Measurements from ENCODE around the gene SUFU. TPM values are rescaled to one million over a fixed set of nuclear protein-coding genes. Genes with fewer than 3 reads are reported as not detected.
"Not testable (repeated sequence)": the region's sequence is repeated elsewhere in the genome, so short reads cannot be mapped to it uniquely, and the experiment has no call there.

Gene SUFU
- total RNA-seq, 1 experiment from 2014 or later = 13.1 TPM

DNA sequence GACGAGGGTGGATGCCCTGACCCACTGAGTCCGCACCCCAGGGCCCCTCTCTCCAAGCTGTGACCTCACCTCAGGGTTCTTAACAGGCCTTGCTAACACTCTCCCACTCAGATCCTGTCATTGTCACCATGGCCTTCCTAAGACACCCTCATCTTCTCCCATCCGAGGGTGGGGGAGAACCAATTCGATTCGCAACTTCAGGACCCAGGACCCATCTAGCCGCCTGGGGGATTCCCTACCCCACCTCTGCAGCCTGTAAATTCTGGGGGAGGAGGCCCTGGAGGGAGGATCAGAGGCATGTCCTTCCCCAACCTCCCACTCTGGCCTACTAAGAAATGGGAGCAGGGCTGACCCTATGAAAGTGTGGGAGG, 157.9 kb downstream of the SUFU start (continued):
- TF ChIP-seq, protein P1, sequence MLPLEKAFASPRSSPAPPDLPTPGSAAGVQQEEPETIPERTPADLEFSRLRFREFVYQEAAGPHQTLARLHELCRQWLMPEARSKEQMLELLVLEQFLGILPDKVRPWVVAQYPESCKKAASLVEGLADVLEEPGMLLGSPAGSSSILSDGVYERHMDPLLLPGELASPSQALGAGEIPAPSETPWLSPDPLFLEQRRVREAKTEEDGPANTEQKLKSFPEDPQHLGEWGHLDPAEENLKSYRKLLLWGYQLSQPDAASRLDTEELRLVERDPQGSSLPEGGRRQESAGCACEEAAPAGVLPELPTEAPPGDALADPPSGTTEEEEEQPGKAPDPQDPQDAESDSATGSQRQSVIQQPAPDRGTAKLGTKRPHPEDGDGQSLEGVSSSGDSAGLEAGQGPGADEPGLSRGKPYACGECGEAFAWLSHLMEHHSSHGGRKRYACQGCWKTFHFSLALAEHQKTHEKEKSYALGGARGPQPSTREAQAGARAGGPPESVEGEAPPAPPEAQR (CRISPR knock-in tag; IDR thresholded peaks at IDR 0.05) = no peak
- no peak for TF ChIP-seq ZNF317 (CRISPR knock-in tag; IDR thresholded peaks at IDR 0.05; ENCODE audit: borderline replicate concordance, low read depth)
- no peak for TF ChIP-seq ZNF232 (CRISPR knock-in tag; IDR thresholded peaks at IDR 0.05)
- TF ChIP-seq, protein P2, sequence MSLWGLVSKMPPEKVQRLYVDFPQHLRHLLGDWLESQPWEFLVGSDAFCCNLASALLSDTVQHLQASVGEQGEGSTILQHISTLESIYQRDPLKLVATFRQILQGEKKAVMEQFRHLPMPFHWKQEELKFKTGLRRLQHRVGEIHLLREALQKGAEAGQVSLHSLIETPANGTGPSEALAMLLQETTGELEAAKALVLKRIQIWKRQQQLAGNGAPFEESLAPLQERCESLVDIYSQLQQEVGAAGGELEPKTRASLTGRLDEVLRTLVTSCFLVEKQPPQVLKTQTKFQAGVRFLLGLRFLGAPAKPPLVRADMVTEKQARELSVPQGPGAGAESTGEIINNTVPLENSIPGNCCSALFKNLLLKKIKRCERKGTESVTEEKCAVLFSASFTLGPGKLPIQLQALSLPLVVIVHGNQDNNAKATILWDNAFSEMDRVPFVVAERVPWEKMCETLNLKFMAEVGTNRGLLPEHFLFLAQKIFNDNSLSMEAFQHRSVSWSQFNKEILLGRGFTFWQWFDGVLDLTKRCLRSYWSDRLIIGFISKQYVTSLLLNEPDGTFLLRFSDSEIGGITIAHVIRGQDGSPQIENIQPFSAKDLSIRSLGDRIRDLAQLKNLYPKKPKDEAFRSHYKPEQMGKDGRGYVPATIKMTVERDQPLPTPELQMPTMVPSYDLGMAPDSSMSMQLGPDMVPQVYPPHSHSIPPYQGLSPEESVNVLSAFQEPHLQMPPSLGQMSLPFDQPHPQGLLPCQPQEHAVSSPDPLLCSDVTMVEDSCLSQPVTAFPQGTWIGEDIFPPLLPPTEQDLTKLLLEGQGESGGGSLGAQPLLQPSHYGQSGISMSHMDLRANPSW (CRISPR knock-in tag; conservative IDR thresholded peaks at IDR 0.05; ENCODE audit: low read depth) = no peak
- TF ChIP-seq ZNF671 (CRISPR knock-in tag; IDR thresholded peaks at IDR 0.05) = no peak
- TF ChIP-seq, protein P3, sequence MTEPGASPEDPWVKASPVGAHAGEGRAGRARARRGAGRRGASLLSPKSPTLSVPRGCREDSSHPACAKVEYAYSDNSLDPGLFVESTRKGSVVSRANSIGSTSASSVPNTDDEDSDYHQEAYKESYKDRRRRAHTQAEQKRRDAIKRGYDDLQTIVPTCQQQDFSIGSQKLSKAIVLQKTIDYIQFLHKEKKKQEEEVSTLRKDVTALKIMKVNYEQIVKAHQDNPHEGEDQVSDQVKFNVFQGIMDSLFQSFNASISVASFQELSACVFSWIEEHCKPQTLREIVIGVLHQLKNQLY (CRISPR knock-in tag; IDR thresholded peaks at IDR 0.05) = no peak
- no peak for TF ChIP-seq SOX15 (CRISPR knock-in tag; IDR thresholded peaks at IDR 0.05)
- TF ChIP-seq ZNF416 (CRISPR knock-in tag; IDR thresholded peaks at IDR 0.05) = no peak

DNA sequence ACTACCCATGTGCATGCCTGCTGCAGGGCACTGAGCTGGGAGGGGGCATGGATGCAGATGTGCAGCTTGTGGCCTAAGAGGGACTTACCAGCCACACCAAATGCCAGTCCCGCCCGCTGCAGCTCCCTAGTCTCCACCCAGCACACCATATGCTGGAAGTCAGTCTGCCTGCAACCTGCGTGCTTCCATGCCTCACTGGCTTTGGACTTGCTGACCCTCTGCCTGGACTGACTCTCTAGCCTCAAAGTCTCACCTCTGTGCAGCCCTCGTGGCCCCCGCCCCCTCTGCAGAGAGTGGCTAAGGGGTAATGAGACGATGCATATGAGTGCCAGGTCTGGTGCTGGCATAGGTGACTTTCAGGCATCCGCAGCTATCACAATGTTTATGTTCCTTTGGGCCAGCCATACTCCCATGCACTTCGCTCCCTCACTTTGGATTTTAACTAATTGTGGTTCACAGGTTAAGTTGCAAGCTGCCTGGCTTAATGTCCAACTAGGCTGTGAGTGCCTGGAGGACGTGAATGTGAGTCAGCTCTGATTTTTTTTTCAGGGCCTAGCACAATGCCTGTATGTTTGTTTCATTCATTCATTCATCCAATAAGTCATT, 162.2 kb downstream of the SUFU start:
- H3K4me1 Mint-ChIP-seq = peaks cover 27% of the 10 kb centered on the region
- CTCF ChIA-PET = interaction anchor here (0.9 to 6.8 kb wide), 5 partner anchors 10 to 262 kb away, joined by 3 to 77 read pairs (median 3); partner anchors contain the start of genes CNNM2 and SUFU
- no peak for ATAC-seq
- no peak for TF ChIP-seq FOXJ3 (CRISPR knock-in tag; IDR thresholded peaks at IDR 0.05; ENCODE audit: borderline replicate concordance)
- TF ChIP-seq NFE2L1 (CRISPR knock-in tag; IDR thresholded peaks at IDR 0.05) = no peak
- TF ChIP-seq, protein P4, sequence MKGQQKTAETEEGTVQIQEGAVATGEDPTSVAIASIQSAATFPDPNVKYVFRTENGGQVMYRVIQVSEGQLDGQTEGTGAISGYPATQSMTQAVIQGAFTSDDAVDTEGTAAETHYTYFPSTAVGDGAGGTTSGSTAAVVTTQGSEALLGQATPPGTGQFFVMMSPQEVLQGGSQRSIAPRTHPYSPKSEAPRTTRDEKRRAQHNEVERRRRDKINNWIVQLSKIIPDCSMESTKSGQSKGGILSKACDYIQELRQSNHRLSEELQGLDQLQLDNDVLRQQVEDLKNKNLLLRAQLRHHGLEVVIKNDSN (CRISPR knock-in tag; IDR thresholded peaks at IDR 0.05) = no peak
- TF ChIP-seq, protein P5, sequence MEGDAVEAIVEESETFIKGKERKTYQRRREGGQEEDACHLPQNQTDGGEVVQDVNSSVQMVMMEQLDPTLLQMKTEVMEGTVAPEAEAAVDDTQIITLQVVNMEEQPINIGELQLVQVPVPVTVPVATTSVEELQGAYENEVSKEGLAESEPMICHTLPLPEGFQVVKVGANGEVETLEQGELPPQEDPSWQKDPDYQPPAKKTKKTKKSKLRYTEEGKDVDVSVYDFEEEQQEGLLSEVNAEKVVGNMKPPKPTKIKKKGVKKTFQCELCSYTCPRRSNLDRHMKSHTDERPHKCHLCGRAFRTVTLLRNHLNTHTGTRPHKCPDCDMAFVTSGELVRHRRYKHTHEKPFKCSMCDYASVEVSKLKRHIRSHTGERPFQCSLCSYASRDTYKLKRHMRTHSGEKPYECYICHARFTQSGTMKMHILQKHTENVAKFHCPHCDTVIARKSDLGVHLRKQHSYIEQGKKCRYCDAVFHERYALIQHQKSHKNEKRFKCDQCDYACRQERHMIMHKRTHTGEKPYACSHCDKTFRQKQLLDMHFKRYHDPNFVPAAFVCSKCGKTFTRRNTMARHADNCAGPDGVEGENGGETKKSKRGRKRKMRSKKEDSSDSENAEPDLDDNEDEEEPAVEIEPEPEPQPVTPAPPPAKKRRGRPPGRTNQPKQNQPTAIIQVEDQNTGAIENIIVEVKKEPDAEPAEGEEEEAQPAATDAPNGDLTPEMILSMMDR (IDR thresholded peaks at IDR 0.05) = no peak
- TF ChIP-seq, protein P6, sequence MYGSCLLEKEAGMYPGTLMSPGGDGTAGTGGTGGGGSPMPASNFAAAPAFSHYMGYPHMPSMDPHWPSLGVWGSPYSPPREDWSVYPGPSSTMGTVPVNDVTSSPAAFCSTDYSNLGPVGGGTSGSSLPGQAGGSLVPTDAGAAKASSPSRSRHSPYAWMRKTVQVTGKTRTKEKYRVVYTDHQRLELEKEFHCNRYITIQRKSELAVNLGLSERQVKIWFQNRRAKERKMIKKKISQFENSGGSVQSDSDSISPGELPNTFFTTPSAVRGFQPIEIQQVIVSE (CRISPR knock-in tag; IDR thresholded peaks at IDR 0.05; ENCODE audit: borderline replicate concordance) = no peak
- TF ChIP-seq, protein P7, sequence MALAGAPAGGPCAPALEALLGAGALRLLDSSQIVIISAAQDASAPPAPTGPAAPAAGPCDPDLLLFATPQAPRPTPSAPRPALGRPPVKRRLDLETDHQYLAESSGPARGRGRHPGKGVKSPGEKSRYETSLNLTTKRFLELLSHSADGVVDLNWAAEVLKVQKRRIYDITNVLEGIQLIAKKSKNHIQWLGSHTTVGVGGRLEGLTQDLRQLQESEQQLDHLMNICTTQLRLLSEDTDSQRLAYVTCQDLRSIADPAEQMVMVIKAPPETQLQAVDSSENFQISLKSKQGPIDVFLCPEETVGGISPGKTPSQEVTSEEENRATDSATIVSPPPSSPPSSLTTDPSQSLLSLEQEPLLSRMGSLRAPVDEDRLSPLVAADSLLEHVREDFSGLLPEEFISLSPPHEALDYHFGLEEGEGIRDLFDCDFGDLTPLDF (CRISPR knock-in tag; IDR thresholded peaks at IDR 0.05) = no peak
- TF ChIP-seq, protein P8, sequence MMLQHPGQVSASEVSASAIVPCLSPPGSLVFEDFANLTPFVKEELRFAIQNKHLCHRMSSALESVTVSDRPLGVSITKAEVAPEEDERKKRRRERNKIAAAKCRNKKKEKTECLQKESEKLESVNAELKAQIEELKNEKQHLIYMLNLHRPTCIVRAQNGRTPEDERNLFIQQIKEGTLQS (CRISPR knock-in tag; conservative IDR thresholded peaks at IDR 0.05) = no peak
- no peak for TF ChIP-seq GABPB1 (CRISPR knock-in tag; IDR thresholded peaks at IDR 0.05)
- TF ChIP-seq ZNF671 (CRISPR knock-in tag; IDR thresholded peaks at IDR 0.05) = no peak
- TF ChIP-seq, protein P9, sequence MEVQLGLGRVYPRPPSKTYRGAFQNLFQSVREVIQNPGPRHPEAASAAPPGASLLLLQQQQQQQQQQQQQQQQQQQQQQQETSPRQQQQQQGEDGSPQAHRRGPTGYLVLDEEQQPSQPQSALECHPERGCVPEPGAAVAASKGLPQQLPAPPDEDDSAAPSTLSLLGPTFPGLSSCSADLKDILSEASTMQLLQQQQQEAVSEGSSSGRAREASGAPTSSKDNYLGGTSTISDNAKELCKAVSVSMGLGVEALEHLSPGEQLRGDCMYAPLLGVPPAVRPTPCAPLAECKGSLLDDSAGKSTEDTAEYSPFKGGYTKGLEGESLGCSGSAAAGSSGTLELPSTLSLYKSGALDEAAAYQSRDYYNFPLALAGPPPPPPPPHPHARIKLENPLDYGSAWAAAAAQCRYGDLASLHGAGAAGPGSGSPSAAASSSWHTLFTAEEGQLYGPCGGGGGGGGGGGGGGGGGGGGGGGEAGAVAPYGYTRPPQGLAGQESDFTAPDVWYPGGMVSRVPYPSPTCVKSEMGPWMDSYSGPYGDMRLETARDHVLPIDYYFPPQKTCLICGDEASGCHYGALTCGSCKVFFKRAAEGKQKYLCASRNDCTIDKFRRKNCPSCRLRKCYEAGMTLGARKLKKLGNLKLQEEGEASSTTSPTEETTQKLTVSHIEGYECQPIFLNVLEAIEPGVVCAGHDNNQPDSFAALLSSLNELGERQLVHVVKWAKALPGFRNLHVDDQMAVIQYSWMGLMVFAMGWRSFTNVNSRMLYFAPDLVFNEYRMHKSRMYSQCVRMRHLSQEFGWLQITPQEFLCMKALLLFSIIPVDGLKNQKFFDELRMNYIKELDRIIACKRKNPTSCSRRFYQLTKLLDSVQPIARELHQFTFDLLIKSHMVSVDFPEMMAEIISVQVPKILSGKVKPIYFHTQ (CRISPR knock-in tag; IDR thresholded peaks at IDR 0.05) = no peak
- TF ChIP-seq, protein P10, sequence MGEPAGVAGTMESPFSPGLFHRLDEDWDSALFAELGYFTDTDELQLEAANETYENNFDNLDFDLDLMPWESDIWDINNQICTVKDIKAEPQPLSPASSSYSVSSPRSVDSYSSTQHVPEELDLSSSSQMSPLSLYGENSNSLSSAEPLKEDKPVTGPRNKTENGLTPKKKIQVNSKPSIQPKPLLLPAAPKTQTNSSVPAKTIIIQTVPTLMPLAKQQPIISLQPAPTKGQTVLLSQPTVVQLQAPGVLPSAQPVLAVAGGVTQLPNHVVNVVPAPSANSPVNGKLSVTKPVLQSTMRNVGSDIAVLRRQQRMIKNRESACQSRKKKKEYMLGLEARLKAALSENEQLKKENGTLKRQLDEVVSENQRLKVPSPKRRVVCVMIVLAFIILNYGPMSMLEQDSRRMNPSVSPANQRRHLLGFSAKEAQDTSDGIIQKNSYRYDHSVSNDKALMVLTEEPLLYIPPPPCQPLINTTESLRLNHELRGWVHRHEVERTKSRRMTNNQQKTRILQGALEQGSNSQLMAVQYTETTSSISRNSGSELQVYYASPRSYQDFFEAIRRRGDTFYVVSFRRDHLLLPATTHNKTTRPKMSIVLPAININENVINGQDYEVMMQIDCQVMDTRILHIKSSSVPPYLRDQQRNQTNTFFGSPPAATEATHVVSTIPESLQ (CRISPR knock-in tag; IDR thresholded peaks at IDR 0.05) = no peak
- POLR2A ChIA-PET = no interaction called here
- H3K9me3 Mint-ChIP-seq = no peaks in the 10 kb centered on the region
- no peak overlapping the region for H3K4me3 Mint-ChIP-seq
- H3K36me3 Mint-ChIP-seq = no peaks in the 10 kb centered on the region
- H3K27me3 Mint-ChIP-seq (ENCODE audit: low read depth) = no peaks in the 10 kb centered on the region
- no peak for DNase-seq (ENCODE audit: low spot score)
- H3K27ac Mint-ChIP-seq = no peak overlapping the region

DNA sequence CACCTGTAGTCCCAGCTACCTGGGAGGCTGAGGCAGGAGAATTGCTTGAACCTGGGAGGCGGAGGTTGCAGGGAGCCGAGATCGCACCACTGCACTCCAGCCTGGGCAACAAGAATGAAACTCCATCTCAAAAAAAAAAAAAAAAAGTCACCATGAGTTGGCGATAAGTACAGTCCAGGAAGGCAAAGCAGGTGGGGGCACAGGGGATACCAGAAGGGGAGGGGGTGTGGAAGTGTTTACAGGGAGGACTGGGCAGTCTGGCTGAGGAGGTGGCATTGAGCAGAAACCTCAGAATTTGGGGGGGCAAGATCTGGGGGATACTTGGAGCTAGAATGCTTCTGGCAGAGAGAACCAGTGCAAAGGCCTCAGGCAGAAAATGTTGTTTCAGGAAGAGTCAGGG, 163.6 kb downstream of the SUFU start:
- H3K27me3 Mint-ChIP-seq (ENCODE audit: low read depth); POLR2A ChIA-PET: not testable (repeated sequence)

More for the DNA sequence above, 163.6 kb downstream of the SUFU start:
- H3K36me3 Mint-ChIP-seq; DNase-seq (ENCODE audit: low spot score); H3K27ac Mint-ChIP-seq; H3K4me3 Mint-ChIP-seq; H3K9me3 Mint-ChIP-seq; ATAC-seq: not testable (repeated sequence)
- CTCF ChIA-PET = interaction anchor here (6.8 kb wide), 1 partner anchor 9 kb away, joined by 77 read pairs; no protein-coding TSS in a partner anchor
- H3K4me1 Mint-ChIP-seq = peaks cover 30% of the 10 kb centered on the region
